GM19372 (cell line): ENCODE measurements around the gene TMEM134.
"Not testable (repeated sequence)": the region's sequence is repeated elsewhere in the genome, so short reads cannot be mapped to it uniquely, and the experiment has no call there.

Experiments
- ATAC-seq: cut with Tn5 transposase; IDR thresholded peaks from one replicate; pipeline ENCODE4 v1.9.1; 2021; ENCODE audit warnings: mild to moderate bottlenecking, low read depth, moderate library complexity; ENCODE audit not compliant: unreplicated experiment

The TMEM134 gene

DNA sequence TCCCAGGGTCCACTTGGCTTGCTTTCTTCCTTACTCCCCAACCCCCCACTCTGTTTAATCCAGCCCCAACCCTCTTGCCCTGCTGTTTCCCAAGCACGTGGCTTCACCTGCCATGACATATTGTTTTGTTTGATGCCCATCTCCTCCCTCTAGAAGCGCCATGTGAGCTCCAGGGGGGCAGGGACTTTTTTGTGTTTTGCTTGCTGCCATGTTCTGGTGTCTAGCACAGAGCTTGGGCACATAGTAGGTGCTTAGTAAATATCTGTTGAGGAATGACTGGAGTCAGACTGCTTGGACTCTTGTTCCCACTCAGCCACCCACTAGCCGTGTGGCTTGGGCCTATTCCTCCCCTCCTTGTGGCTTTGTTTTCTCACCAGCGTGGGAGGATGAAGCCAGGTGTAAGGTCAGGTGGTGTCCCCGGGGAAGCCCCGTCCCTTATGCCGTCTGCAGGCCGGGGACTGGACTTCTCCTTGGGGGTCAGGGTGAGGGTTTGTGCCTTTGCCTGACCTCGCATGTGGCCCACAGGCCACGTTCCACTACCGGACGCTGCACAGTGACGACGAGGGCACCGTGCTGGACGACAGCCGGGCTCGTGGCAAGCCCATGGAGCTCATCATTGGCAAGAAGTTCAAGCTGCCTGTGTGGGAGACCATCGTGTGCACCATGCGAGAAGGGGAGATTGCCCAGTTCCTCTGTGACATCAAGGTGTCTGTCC is 17.6 kb upstream of the TMEM134 start:
- ATAC-seq: no peak

- ATAC-seq: not testable (repeated sequence)
These were observed 16.9 kb upstream of the TMEM134 start for GRCh38 chr11:67485873-67486361.

DNA sequence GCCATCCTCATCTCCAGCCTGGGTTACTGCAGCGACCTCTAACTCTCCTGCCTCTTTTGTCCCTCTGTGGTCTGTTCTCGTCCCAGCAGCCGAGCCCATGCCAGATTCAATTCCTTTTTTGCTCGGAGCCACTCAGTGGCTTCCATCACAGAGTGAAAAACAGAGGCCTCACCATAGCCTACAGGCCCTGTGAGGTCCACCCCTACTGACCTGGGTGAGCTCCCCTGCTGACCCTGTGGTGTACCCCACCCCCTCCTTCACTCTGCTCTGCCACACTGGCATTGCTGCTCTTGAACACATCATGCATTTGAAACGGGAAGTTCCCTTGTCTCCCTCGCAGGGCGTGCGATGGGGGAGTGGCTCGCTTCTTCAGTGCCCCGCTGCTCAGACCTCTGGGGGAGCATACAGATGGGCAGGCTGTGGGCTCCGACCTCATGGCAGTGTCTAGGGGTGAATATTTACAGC is 15.8 kb upstream of the TMEM134 start:
- ATAC-seq: no peak

DNA sequence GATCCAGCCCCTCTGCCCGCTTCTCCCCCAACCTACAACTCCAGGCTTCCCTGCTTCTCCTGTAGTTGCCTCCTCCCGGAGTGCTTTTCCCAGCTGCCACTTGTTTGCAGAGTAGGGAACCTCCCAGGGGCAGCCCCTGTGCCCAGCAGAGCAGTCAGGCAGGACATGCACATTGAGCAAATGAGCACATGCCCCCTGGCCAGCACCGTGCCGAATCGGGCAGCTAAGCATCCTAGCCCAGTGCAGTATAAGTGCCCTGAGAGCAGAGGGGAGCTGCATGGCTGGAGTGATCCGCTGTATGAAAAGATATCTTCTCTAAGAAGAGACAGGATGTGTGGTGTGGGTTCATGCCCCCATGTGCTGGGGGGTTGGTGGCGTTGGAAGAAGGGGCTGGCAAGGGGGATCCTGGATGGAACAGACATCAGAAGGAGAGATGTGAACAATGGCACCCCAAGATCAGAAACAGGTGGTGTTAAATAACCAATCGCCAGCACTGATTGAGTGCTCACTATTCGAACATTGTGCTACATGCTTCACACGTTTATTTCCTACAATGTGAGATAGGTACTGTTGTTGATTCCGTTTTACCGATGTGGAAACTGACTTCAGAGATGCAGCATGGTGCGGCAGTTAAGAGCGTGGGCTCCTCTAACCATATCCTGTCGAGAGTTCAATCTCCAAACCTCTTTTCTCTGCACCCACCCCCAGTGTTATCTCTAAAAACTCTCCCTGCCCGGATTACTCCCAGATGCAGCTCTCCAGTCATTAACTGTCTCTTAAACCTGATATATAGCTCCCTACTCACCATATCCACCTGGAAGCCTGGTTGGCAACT is 15.0 kb upstream of the TMEM134 start:
- ATAC-seq: no peak

- ATAC-seq: peak; percentile 65
These were observed 14.1 kb upstream of the TMEM134 start, which contains the start of gene AIP for GRCh38 chr11:67482827-67483798. Gene AIP (plus strand): TSS chr11:67483026. CDS start chr11:67483159, 133 bp downstream.

- no peak for ATAC-seq
These were observed 13.3 kb upstream of the TMEM134 start for GRCh38 chr11:67482275-67482826.

GRCh38 chr11:67477344-67478050 is 8.4 kb upstream of the TMEM134 start:
- not testable (repeated sequence) for ATAC-seq

- ATAC-seq: not testable (repeated sequence)
These were observed 7.6 kb upstream of the TMEM134 start for GRCh38 chr11:67476692-67477091.

GRCh38 chr11:67472882-67473281 is 3.8 kb upstream of the TMEM134 start:
- no peak for ATAC-seq

- no peak for ATAC-seq
These were observed 1.4 kb upstream of the TMEM134 start for GRCh38 chr11:67470337-67471002.

GRCh38 chr11:67469508-67469811 is 409 bp upstream of the TMEM134 start:
- no peak for ATAC-seq

DNA sequence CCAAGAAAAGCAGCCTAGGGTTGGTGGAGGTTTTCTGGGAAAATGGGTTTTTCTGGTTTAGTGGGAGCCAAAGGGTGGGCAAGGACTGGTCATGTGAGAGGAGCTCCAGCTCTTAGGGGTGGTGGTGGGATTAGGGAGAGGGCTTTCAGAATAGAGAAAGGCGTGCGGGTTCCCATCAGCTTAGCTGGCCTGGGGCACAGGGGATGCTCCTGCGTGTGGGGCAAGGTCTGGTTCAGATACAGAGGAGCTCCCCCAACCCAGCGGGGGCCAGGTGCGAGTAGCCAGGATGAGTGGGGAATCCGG is 644 bp downstream of the TMEM134 start:
- ATAC-seq: no peak

- ATAC-seq: no peak
These were observed 995 bp downstream of the TMEM134 start for GRCh38 chr11:67468056-67468455.

DNA sequence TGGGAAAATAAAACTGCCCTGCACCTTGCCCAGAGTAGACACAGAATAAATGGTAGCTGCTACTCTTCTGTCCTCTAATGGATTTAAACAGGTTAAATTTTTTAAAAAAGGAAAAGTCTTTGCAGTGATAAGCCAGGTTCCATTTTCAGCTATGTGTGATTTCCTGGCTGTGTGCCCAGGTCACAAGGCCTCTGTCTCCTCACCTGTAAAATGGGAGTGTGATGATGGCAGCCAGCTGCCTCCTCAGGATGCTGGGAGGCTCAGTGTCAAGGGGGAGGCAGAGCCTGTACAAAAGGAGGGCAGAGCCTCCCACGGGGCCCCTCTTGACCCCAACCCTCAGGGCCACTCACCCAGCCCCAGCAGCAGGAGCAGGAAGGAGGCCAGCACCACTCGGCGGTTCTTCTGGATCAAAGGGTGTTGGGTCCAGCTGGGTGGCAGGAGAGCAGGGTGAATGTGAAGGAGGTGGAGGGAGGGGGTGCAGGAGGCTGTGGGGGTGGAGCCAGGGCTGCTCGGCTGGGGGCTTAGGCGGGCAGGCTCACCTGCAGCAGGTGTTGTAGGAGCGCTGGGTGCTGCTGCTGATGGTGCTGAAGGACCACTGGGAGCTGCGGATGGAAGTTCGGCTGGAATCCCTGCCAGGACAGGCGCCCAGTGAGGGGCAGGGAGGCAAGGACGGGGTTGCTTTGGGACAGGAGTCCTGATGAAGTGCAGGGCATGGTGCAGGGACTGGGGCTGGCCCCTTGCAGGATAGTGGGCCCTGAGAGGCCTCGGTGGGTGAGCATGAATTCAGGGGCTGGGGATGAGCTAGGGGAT is 1.9 kb downstream of the TMEM134 start:
- no peak for ATAC-seq

GRCh38 chr11:67466367-67466766 is 2.7 kb downstream of the TMEM134 start:
- ATAC-seq: no peak

DNA sequence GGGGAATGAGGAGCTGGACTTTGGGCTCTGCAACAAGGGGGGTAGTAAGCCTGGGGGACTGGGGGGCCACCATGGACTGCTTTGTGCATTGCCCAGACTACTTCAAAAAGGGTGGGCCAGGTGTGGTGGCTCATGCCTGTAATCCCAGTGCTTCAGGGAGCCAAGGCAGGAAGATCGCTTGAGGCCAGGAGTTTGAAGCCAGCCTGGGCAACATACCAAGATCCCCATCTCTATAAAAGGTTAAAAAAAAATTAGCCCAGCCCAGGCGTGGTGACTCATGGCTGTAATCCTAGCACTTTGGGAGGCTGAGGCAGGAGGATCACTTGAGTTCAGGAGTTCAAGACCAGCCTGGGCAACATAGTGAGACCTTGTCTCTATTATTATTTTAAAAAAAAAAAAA is 3.5 kb downstream of the TMEM134 start:
- ATAC-seq: not testable (repeated sequence)

DNA sequence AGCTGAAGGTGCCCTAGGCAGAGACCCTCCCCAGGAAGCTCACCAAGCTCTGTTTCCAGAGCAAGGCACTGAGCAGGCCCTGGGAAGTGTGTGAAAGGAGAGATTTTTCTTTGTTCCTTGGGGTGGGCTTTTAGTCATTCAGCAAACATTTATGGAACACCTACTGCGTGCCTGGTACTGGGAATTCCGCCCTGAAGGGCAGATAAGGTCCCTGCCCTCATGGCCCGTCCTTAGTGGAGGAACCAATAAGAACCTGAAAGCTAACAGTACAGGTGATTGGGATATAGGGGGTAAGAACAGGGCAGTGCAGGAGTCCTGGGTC is 3.9 kb downstream of the TMEM134 start:
- no peak for ATAC-seq

- peak; percentile 46 for ATAC-seq
These were observed 4.5 kb downstream of the TMEM134 start for GRCh38 chr11:67464411-67465188.
